ENCODE results near the gene CAPZA1.
"Not testable (repeated sequence)": the region's sequence is repeated elsewhere in the genome, so short reads cannot be mapped to it uniquely, and the experiment has no call there.

Gene CAPZA1

GRCh38 chr1:112619518-112620376 is at the start of gene CAPZA1:
CAPZA1 (plus strand) TSS chr1:112619832; CDS start chr1:112619845, 13 bp downstream.
- peak; percentile 97 for DNase-seq

- peak; percentile 33 for DNase-seq
Observed at GRCh38 chr1:112575154-112575804, 44.4 kb upstream of the CAPZA1 start.

DNA sequence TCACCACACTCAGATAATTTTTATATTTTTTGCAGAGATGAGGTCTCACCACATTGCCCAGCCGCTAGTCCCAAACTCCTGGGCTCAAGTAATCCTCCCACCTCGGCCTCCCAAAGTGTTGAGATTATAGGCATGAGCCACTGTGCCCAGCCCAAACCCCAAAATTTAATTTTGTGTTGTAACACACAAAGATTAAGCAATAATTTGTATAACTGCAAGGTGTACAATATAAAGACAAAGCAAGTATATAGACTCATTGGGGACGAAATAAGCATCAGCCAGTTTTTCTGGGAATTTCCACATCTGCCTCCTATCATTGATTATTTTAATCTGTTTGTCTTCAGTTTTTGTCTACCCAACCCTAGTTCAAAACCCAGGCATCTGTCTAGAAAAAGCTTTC is 43.4 kb upstream of the CAPZA1 start:
- DNase-seq = no peak

DNA sequence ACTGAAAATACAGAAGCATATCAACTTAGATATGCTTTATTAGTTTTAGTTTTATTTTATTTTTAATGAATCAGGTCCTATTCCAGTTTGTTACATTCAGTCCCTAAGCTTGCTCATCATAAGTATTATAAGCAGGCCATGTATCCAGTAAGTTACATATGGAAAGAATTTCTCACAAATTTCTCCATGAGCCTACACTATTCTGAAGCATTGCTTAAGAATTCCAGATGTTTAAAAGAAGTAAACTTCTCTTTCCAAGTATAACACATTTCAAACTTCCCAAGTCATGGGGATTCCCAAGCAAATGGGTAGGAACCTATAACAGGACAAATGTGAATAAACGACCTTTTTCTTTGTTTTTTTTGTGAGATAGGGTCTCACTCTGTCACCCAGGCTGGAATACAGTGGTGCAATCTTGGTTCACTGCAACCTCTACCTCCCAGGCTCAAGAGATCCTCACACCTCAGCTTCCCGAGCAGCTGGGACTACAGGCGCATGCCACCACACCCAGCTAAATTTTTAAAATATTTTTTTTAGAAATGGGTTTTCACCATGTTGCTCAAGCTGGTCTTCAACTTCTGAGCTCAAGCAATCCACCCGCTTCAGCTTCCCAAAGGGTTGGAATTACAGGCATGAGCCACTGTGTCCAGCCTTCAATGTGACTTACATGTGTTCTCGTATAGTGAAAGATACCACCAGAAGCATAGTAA is 39.7 kb upstream of the CAPZA1 start:
- DNase-seq = no peak

- peak; percentile 27 for DNase-seq
Observed at GRCh38 chr1:112581586-112582192, 37.9 kb upstream of the CAPZA1 start.

- DNase-seq = no peak
Observed at GRCh38 chr1:112583366-112583765, 36.3 kb upstream of the CAPZA1 start.

GRCh38 chr1:112589766-112590165 is 29.9 kb upstream of the CAPZA1 start:
- no peak for DNase-seq

GRCh38 chr1:112594208-112594876 is 25.3 kb upstream of the CAPZA1 start:
- DNase-seq = no peak

- no peak for DNase-seq
Observed at GRCh38 chr1:112599477-112599876, 20.2 kb upstream of the CAPZA1 start.

DNA sequence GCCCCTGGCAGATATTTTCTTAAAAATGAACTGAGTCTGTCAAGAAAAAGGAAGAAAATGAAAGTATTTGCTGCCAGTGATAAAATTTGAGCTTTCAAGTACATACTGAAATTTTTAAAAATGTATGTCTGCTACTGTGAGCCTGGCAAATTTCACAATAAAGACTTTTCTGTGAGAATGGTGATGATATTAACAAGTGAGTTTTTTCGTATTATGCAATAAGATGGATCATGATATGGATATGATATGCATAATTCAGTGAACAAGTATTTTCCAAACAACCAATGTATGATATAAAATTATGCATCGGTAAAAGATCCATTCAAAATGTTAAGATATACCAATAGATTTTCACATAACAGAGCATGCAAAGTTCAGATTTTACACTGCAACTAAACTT is 16.6 kb upstream of the CAPZA1 start:
- no peak for DNase-seq

DNA sequence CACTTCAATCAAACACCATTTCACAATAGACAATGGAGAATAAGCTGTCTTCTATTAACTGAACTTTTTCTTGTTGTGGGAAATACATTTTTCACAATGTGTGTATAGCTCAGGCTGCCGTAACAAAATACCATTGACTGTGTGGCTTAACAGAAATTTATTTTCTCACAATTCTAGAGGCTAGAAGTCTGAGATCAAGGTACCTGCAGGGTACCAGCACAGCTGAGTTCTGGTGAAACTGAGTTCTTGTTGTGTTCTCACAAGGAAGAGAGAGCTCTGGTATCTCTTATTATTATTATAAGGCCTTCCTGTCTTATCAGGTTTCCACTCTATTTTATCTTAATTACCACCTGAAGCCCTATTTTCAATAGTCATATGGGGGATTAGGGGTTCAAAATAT is 16.1 kb upstream of the CAPZA1 start:
- no peak for DNase-seq

DNA sequence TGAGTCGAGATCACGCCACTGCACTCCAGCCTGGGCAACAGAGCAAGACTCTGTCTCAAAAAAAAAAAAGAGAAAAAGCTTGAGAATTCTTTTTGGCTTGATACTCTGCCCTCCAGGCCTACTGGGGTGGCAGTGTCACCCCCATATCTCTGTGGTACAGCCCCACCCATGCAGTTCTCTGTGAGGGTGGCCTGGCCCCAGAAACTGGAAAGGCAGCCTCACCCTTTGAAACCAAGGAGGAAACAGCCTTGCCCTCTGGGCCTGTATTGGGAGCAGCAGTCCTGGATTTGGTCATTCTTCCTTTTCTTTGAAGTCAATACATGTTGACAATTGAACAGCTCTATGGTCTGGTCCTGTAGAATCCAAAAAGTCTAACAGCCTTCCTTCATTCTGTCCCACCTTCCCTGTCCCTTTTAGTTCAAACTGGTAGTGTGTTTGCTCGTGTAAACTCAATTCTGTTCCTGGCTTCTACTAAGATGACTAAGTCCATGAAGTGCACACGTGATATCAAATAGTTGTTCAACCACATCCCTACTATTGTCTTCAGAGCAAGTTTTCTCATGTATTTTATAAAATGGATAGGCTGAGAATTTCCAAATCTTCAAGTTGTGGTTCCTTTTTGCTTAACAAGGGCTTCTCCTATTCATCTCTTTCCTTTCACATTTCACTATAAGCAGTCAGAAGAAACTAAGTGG is 13.9 kb upstream of the CAPZA1 start:
- no peak for DNase-seq

GRCh38 chr1:112614460-112615065 is 5.1 kb upstream of the CAPZA1 start:
- peak; percentile 68 for DNase-seq

DNA sequence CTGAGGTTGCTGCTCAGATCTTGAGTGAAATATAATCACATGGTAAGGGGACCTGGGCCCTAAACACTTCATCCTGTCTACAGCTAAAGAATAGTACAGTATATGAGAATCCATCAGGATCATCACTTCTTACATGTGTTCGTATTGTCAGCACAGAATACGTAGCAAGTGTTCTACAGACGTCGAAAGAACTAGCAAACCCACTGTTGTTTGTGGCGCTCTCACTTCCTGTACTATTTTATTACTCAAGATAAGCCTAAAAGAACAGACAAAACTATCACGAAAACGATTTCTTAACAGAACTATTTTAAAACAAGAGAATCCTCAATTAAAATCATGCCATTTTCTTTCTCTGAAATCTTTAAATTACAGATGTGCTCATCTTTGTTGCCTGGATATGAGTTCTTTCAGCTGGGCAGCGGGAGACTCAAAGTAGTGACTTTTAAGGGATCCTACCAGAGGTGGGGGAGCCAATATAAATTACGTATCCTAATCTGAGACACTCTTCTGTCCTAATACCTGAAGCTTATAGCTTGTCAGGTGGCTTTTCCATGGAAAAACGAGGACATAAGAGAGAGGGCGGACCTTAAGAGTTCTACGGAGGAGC is 1.4 kb upstream of the CAPZA1 start:
- DNase-seq = peak; percentile 45

DNA sequence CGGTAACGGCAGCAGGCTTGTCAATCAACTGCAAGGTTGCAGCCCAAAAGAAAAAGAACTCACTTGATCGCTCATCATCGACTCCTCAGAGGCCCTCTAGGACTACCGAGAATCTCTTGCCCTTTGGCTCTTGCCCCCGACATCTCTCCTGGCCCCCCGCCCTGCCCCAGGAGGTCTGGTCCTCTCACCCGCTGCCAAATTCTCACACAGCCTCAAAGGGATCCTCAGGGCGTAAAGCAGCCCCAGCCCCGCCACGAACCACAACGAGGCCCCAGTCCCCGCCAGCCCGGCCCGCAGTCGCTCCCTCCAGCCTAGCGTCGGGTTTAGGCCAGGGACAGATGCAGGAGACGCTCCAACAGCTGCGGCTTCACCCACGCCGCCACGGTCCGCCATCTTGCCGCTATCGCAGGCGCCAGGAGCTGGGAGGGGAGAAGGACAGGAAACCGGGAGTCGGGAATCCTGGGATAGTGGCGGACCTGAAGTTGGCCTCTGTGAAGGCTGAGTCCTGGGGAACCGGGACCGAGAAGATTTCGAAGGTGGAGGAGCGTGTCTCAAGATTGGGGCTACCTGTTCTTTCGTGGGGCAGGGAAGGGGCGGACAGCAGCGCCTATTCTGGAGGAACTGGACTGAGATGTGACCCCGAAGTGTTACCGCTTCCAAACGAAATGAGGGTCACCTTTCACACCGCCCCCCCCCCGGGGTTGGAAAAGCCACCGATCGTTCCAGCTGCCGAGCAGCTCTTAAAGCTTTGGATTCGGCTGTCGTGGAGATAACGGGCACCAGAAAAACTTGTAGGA is 713 bp upstream of the CAPZA1 start, which contains the start of gene ST7L:
ST7L (minus strand) TSS at position 421 of the 797 bp plus-strand sequence; CDS start at position 393, 28 bp downstream.
- peak; percentile 90 for DNase-seq

GRCh38 chr1:112620377-112620695 is 704 bp downstream of the CAPZA1 start:
- no peak for DNase-seq

DNA sequence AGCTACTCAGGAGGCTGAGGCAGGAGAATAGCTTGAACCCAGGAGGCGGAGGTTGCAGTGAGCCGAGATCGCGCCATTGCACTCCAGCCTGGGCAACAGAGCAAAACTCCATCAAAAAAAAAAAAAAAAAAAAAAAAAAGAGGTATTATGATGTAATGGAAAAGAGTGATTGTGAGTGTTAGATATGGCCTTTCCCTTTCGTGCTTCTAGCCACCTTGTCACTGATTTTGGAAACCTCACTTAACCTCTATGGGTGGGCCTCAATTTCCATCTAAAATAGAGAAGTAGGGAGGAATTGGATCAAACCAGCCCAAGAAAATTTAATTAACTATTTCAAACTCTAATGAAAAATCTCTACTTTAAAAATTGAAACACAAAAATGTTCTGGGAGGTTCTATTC is 4.9 kb downstream of the CAPZA1 start:
- DNase-seq = not testable (repeated sequence)

DNA sequence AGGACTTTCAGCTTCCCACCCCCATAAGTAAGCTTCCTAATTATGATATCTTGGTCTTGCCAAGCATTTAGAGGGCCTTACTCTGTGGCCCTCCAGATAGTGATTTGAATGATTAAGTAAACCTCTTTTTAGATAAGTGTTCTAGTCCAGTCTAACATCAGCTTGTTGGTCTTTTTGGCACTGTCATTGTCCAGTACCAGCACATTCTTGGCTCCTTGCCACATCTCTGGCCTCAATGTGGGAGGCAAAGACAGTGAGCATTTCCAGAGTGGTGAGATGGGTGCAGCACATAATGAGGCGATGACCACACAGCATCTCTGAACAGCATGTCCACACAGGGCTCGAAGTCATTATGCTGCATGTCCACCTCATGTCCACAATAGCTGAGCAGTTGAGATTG is 6.1 kb downstream of the CAPZA1 start:
- DNase-seq = no peak

DNA sequence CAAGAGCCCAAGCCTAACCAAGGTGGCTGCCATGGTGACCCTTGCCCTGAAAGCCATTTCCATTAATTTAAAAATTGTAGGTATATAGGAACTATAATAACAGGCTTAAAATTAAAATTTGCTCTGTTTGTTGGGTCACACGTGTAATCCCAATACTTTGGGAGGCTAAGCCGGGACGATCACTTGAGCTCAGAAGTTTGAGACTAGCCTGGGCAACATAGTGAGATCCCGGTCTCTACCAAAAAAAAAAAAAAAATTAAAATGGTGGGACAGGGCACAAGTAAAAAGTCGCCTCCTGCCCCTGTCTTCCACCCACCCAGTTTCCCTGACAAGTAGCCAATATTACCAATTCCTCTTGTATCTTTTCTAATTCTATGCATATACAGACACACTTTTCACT is 6.6 kb downstream of the CAPZA1 start:
- no peak for DNase-seq

DNA sequence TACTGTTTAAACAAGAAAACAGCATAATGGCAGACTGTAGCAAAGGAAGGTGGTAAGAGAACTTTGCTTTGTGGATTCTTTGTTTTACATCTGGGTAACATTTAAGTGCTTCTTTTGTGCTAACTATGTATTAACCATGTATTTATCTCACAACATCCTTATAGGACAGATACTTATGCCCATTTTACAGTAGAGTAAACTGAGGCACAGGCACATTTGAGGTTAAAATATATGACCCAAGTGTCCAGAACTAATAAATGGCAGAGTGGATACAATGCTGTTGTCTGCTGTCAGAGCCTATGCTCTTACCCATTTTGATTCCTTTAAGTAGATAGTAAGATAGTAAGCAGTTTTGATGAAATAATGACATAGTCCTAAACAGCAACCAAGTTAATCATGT is 7.3 kb downstream of the CAPZA1 start:
- DNase-seq = no peak

Measured in DMS53 (cell line).